HEK293 (cell line): ENCODE data around the gene DPF3.

Experiments
- CTCF ChIA-PET: fragments of 350-600 bp; formaldehyde crosslinking; extraction: SDS; loops from one replicate; lab custom pipeline; 2021; ENCODE audit warnings: antibody characterized with exemption; lab: Yijun Ruan, JAX
- POLR2A ChIA-PET: fragments of 300-600 bp; formaldehyde crosslinking; extraction: SDS; loops from one replicate; lab custom pipeline; 2020; ENCODE audit warnings: antibody characterized with exemption, inconsistent platforms; lab: Yijun Ruan, JAX
- H3K27ac ChIP-seq: fragments of 200-500 bp; sonication (Bioruptor generic); 2 replicates; pipeline ENCODE4 v1.5.1; 2014; ENCODE audit warnings: low read depth, low read length, control low read depth, inconsistent platforms; ENCODE audit errors: extremely low read depth
- H3K36me3 ChIP-seq, 2 experiments: fragments of 200-500 bp in 1 of 2; sonication (Bioruptor generic) in 1 of 2; 1 replicate in 1 of 2; 2 replicates in 1 of 2; pipeline ENCODE4 v1.5.1; 2014 to 2017; ENCODE audit warnings: inconsistent platforms in 2 of 2, low read length in 2 of 2; ENCODE audit not compliant: control insufficient read depth in 2 of 2, insufficient read depth in 1 of 2
- H3K4me1 ChIP-seq: fragments of 200-500 bp; sonication (Bioruptor generic); 2 replicates; pipeline ENCODE4 v1.5.1; 2014; ENCODE audit warnings: mild to moderate bottlenecking, low read length, inconsistent platforms; ENCODE audit not compliant: control insufficient read depth, insufficient read depth
- H3K4me3 ChIP-seq: 2 replicates; pipeline ENCODE4 v1.5.1; 2011; ENCODE audit warnings: low read depth, mild to moderate bottlenecking, control low read depth, low read length, moderate library complexity
- H3K9me3 ChIP-seq: fragments of 200-500 bp; sonication (Bioruptor generic); 2 replicates; pipeline ENCODE4 v1.5.1; 2014; ENCODE audit warnings: low read depth, low read length, inconsistent platforms; ENCODE audit not compliant: control insufficient read depth, insufficient read depth
- GLI2 ChIP-seq: fragments of 450-650 bp; formaldehyde crosslinking; IDR thresholded peaks from 2 replicates; pipeline ENCODE4; 2017; ENCODE audit warnings: missing biosample characterization, missing genetic modification characterization, low read depth, borderline replicate concordance
- GLIS2 ChIP-seq: fragments of 450-650 bp; formaldehyde crosslinking; IDR thresholded peaks from 2 replicates; pipeline ENCODE4 v1.5.1; 2016; ENCODE audit warnings: missing biosample characterization, missing genetic modification characterization
- KLF10 ChIP-seq: fragments of 450-650 bp; IDR thresholded peaks from 2 replicates; pipeline ENCODE4 v1.5.1; 2018; ENCODE audit warnings: missing biosample characterization, mild to moderate bottlenecking, missing genetic modification characterization
- REPIN1 ChIP-seq: fragments of 450-650 bp; formaldehyde crosslinking; IDR thresholded peaks from 2 replicates; pipeline ENCODE4 v1.5.1; 2017; ENCODE audit warnings: missing biosample characterization, missing genetic modification characterization, low read depth
- YY1 ChIP-seq: fragments of 450-650 bp; formaldehyde crosslinking; IDR thresholded peaks from 2 replicates; pipeline ENCODE4 v1.5.1; 2018; ENCODE audit warnings: missing biosample characterization, missing genetic modification characterization
- ZBTB20 ChIP-seq: fragments of 450-650 bp; formaldehyde crosslinking; IDR thresholded peaks from 2 replicates; pipeline ENCODE4 v1.5.1; 2016; ENCODE audit warnings: missing biosample characterization, missing genetic modification characterization
- ZBTB49 ChIP-seq: fragments of 450-650 bp; formaldehyde crosslinking; IDR thresholded peaks from 2 replicates; pipeline ENCODE4 v1.5.1; 2016; ENCODE audit warnings: missing biosample characterization, missing genetic modification characterization, low read depth
- ZFHX2 ChIP-seq: fragments of 450-650 bp; formaldehyde crosslinking; conservative IDR thresholded peaks from 2 replicates; pipeline ENCODE4 v1.5.1; 2016; ENCODE audit warnings: missing biosample characterization, missing genetic modification characterization
- ZNF10 ChIP-seq: fragments of 450-650 bp; formaldehyde crosslinking; IDR thresholded peaks from 2 replicates; pipeline ENCODE4 v1.5.1; 2017; ENCODE audit warnings: missing biosample characterization, missing genetic modification characterization
- ZNF155 ChIP-seq: fragments of 450-650 bp; formaldehyde crosslinking; IDR thresholded peaks from 2 replicates; pipeline ENCODE4 v1.5.1; 2016; ENCODE audit warnings: missing biosample characterization, missing genetic modification characterization
- ZNF202 ChIP-seq: fragments of 450-650 bp; formaldehyde crosslinking; IDR thresholded peaks from 2 replicates; pipeline ENCODE4 v1.5.1; 2016; ENCODE audit warnings: missing biosample characterization, missing genetic modification characterization, borderline replicate concordance
- ZNF223 ChIP-seq: fragments of 450-650 bp; formaldehyde crosslinking; IDR thresholded peaks from 2 replicates; pipeline ENCODE4 v1.5.1; 2016; ENCODE audit warnings: missing biosample characterization, missing genetic modification characterization
- ZNF266 ChIP-seq: fragments of 450-650 bp; formaldehyde crosslinking; IDR thresholded peaks from 2 replicates; pipeline ENCODE4 v1.5.1; 2016; ENCODE audit warnings: missing biosample characterization, missing genetic modification characterization, low read depth
- ZNF274 ChIP-seq, 2 experiments: fragments of 200-500 bp in 1 of 2; fragments of 450-650 bp in 1 of 2; sonication (Bioruptor generic) in 1 of 2; formaldehyde crosslinking in 1 of 2; IDR thresholded peaks; 2 replicates each; pipeline versions ENCODE4 v1.5.1 to v1.6.1; 2014 to 2016; ENCODE audit warnings: borderline replicate concordance in 1 of 2, inconsistent platforms in 1 of 2, low read length in 1 of 2, missing biosample characterization in 1 of 2, missing genetic modification characterization in 1 of 2
- ZNF324 ChIP-seq: fragments of 450-650 bp; formaldehyde crosslinking; IDR thresholded peaks from 2 replicates; pipeline ENCODE4 v1.5.1; 2016; ENCODE audit warnings: missing biosample characterization, missing genetic modification characterization
- ZNF362 ChIP-seq: fragments of 450-650 bp; formaldehyde crosslinking; IDR thresholded peaks from 2 replicates; pipeline ENCODE4 v1.5.1; 2016; ENCODE audit warnings: missing biosample characterization, missing genetic modification characterization
- ZNF391 ChIP-seq: fragments of 450-650 bp; formaldehyde crosslinking; IDR thresholded peaks from 2 replicates; pipeline ENCODE4 v1.5.1; 2016; ENCODE audit warnings: low read depth, missing biosample characterization, missing genetic modification characterization, borderline replicate concordance
- ZNF513 ChIP-seq: fragments of 450-650 bp; IDR thresholded peaks from 2 replicates; pipeline ENCODE4 v1.5.1; 2018; ENCODE audit warnings: missing biosample characterization, missing genetic modification characterization
- ZNF514 ChIP-seq: fragments of 450-650 bp; formaldehyde crosslinking; IDR thresholded peaks from 2 replicates; pipeline ENCODE4 v1.5.1; 2016; ENCODE audit warnings: missing biosample characterization, missing genetic modification characterization
- ZNF518A ChIP-seq: fragments of 450-650 bp; formaldehyde crosslinking; conservative IDR thresholded peaks from 2 replicates; pipeline ENCODE4 v1.5.1; 2016; ENCODE audit warnings: low read depth, missing biosample characterization, missing genetic modification characterization
- ZNF530 ChIP-seq: fragments of 450-650 bp; formaldehyde crosslinking; IDR thresholded peaks from 2 replicates; pipeline ENCODE4 v1.5.1; 2016; ENCODE audit warnings: low read depth, missing biosample characterization, missing genetic modification characterization
- ZNF692 ChIP-seq: fragments of 450-650 bp; formaldehyde crosslinking; IDR thresholded peaks from 2 replicates; pipeline ENCODE4 v1.5.1; 2016; ENCODE audit warnings: missing biosample characterization, missing genetic modification characterization

DPF3 gene

GRCh38 chr14:72619111-72619571 is 274.8 kb downstream of the DPF3 start:
- H3K4me1 ChIP-seq, result no peaks in the 10 kb centered on the region
- CTCF ChIA-PET, result no interaction called here
- no peak for TF ChIP-seq ZNF155 (tag by site-specific recombination)
- no peak for TF ChIP-seq REPIN1 (tag by site-specific recombination)
- TF ChIP-seq ZNF223 (tag by site-specific recombination), result no peak
- no peak for TF ChIP-seq ZNF514 (tag by site-specific recombination)
- no peak for TF ChIP-seq ZNF202 (tag by site-specific recombination)
- TF ChIP-seq ZNF391 (tag by site-specific recombination), result no peak
- TF ChIP-seq ZNF266 (tag by site-specific recombination), result no peak
- TF ChIP-seq GLI2 (tag by site-specific recombination), result no peak
- no peak for TF ChIP-seq ZNF362 (tag by site-specific recombination)
- TF ChIP-seq ZNF530 (tag by site-specific recombination), result no peak
- no peak for TF ChIP-seq ZNF10
- TF ChIP-seq ZNF324 (tag by site-specific recombination), result no peak
- TF ChIP-seq KLF10 (tag by site-specific recombination), result no peak
- TF ChIP-seq, all 188 proteins: peak for 0
- Histone ChIP-seq H3K4me3 (no peak overlapping the region), H3K36me3 (no peaks in the 10 kb centered on the region), H3K9me3 (no peaks in the 10 kb centered on the region), H3K27ac (no peak overlapping the region)
- POLR2A ChIA-PET, result no interaction called here

GRCh38 chr14:72618424-72618823 is 275.5 kb downstream of the DPF3 start:
- ChIA-PET POLR2A (no interaction called here), CTCF (no interaction called here)
- TF ChIP-seq ZFHX2 (tag by site-specific recombination) (no peak), ZNF692 (tag by site-specific recombination) (no peak), YY1 (tag by site-specific recombination) (no peak), ZNF518A (tag by site-specific recombination) (no peak), ZNF274 (IDR thresholded peaks at IDR 0.05; ENCODE audit: low read length) (no peak), ZNF274 (tag by site-specific recombination; IDR thresholded peaks at IDR 0.05; ENCODE audit: borderline replicate concordance) (no peak), GLIS2 (tag by site-specific recombination) (no peak), ZBTB20 (tag by site-specific recombination) (no peak), ZNF513 (no peak), ZBTB49 (tag by site-specific recombination) (no peak)

More at GRCh38 chr14:72618424-72618823, 275.5 kb downstream of the DPF3 start:
- H3K4me1 ChIP-seq, result no peaks in the 10 kb centered on the region
- no peak overlapping the region for H3K27ac ChIP-seq
- H3K9me3 ChIP-seq, result no peaks in the 10 kb centered on the region
- no peak overlapping the region for H3K4me3 ChIP-seq
- no peaks in the 10 kb centered on the region for H3K36me3 ChIP-seq
